SHP77 treated with DMSO at 0.1 percent for 48 hours (cell line): ENCODE data around the gene MRPL16.
"Not testable (repeated sequence)": the region's sequence is repeated elsewhere in the genome, so short reads cannot be mapped to it uniquely, and the experiment has no call there.

Source experiments
- DNase-seq: peaks from one replicate; lab custom pipeline; 2025; lab: John Stamatoyannopoulos, UW

Gene MRPL16

GRCh38 chr11:59810189-59810910 is at the start of gene MRPL16:
MRPL16 (minus strand) TSS chr11:59810778; CDS start chr11:59810658, 120 bp downstream.
- DNase-seq: peak; percentile 34

GRCh38 chr11:59859673-59860072 is 49.1 kb upstream of the MRPL16 start:
- no peak for DNase-seq

- no peak for DNase-seq
Observed at GRCh38 chr11:59857439-59858434, 47.2 kb upstream of the MRPL16 start.

- DNase-seq: no peak
Observed at GRCh38 chr11:59854871-59855270, 44.3 kb upstream of the MRPL16 start.

- not testable (repeated sequence) for DNase-seq
Observed at GRCh38 chr11:59851416-59851815, 40.8 kb upstream of the MRPL16 start.

- not testable (repeated sequence) for DNase-seq
Observed at GRCh38 chr11:59849551-59849950, 39.0 kb upstream of the MRPL16 start.

GRCh38 chr11:59849129-59849528 is 38.6 kb upstream of the MRPL16 start:
- DNase-seq: no peak

- DNase-seq: not testable (repeated sequence)
Observed at GRCh38 chr11:59848439-59848838, 37.9 kb upstream of the MRPL16 start.

GRCh38 chr11:59847626-59848025 is 37.0 kb upstream of the MRPL16 start:
- DNase-seq: no peak

GRCh38 chr11:59846556-59846955 is 36.0 kb upstream of the MRPL16 start:
- no peak for DNase-seq

- no peak for DNase-seq
Observed at GRCh38 chr11:59845399-59845798, 34.8 kb upstream of the MRPL16 start, which contains the start of gene CBLIF. CBLIF (minus strand) TSS chr11:59845499; CDS start chr11:59845453, 46 bp downstream.

- no peak for DNase-seq
Observed at GRCh38 chr11:59842316-59842715, 31.7 kb upstream of the MRPL16 start.

GRCh38 chr11:59841514-59841913 is 30.9 kb upstream of the MRPL16 start:
- DNase-seq: no peak

GRCh38 chr11:59839615-59840014 is 29.0 kb upstream of the MRPL16 start:
- DNase-seq: no peak

- DNase-seq: no peak
Observed at GRCh38 chr11:59833602-59834001, 23.0 kb upstream of the MRPL16 start.

- DNase-seq: no peak
Observed at GRCh38 chr11:59829358-59829757, 18.8 kb upstream of the MRPL16 start.

- DNase-seq: peak; percentile 22
Observed at GRCh38 chr11:59822989-59823566, 12.5 kb upstream of the MRPL16 start.

- DNase-seq: no peak
Observed at GRCh38 chr11:59818572-59818971, 8.0 kb upstream of the MRPL16 start.

GRCh38 chr11:59816434-59816833 is 5.9 kb upstream of the MRPL16 start:
- not testable (repeated sequence) for DNase-seq

GRCh38 chr11:59815754-59816153 is 5.2 kb upstream of the MRPL16 start:
- DNase-seq: no peak

- no peak for DNase-seq
Observed at GRCh38 chr11:59814021-59814420, 3.4 kb upstream of the MRPL16 start.

- DNase-seq: no peak
Observed at GRCh38 chr11:59813364-59813763, 2.8 kb upstream of the MRPL16 start.
